ENCODE results near the gene ALKBH6. TPM values are rescaled to one million over a fixed set of nuclear protein-coding genes. Genes with fewer than 3 reads are reported as not detected.

The ALKBH6 gene
- total RNA-seq, 4 donors from 2014 or later, result 21.1 to 33.2 (median 24.9) TPM

GRCh38 chr19:36028313-36029041, 14.5 kb upstream of the ALKBH6 start:
- Histone ChIP-seq H3K27ac (no peak overlapping the region), H3K36me3 (peaks cover 12% of the 10 kb centered on the region), H3K4me1 (peaks cover 12% of the 10 kb centered on the region), H3K9me3 (no peaks in the 10 kb centered on the region), H3K27me3 (no peaks in the 10 kb centered on the region), H3K4me3 (no peak overlapping the region)
- TF ChIP-seq POLR2AphosphoS5 (IDR thresholded peaks at IDR 0.05) (no peak), EP300 (IDR thresholded peaks at IDR 0.05) (no peak), CTCF (IDR thresholded peaks at IDR 0.05) (no peak), POLR2A (IDR thresholded peaks at IDR 0.05) (no peak)
- 75% methylated on average over 10 of the region's 10 CpGs for WGBS
- DNase-seq (ENCODE audit: low spot score in 2 of 2), result no peak

DNA sequence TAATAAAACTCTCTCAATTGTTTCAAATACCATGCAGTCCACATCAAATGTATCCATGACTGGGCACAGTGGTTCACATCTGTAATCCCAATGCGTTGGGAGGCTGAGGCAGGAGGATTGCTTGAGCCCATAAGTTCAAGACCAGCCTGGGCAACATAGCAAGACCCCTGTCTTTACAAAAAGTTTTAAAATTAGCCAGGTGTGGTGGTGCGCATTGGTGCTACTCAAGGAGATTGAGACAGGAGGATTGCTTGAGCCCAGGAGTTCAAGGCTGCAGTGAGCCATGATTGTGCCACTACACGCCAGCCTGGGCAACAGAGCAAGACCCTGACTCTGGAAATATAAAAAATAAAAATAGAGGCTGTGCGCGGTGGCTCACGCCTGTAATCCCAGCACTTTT, 13.7 kb upstream of the ALKBH6 start:
- no peak overlapping the region for H3K27ac ChIP-seq
- 96% methylated on average over 6 of the region's 6 CpGs for WGBS
- no peaks in the 10 kb centered on the region for H3K9me3 ChIP-seq
- H3K4me1 ChIP-seq, result peaks cover 8% of the 10 kb centered on the region
- TF ChIP-seq POLR2AphosphoS5 (IDR thresholded peaks at IDR 0.05) (no peak), EP300 (IDR thresholded peaks at IDR 0.05) (no peak), POLR2A (IDR thresholded peaks at IDR 0.05) (no peak), CTCF (IDR thresholded peaks at IDR 0.05) (no peak)
- peaks cover 16% of the 10 kb centered on the region for H3K36me3 ChIP-seq
- H3K4me3 ChIP-seq, result no peak overlapping the region
- H3K27me3 ChIP-seq, result no peaks in the 10 kb centered on the region
- no peak for DNase-seq (ENCODE audit: low spot score in 2 of 2)

- TF ChIP-seq POLR2AphosphoS5 (IDR thresholded peaks at IDR 0.05) (no peak), POLR2A (IDR thresholded peaks at IDR 0.05) (no peak), CTCF (IDR thresholded peaks at IDR 0.05) (no peak), EP300 (IDR thresholded peaks at IDR 0.05) (no peak)
- WGBS, result 95% methylated on average over 49 of the region's 49 CpGs
- Histone ChIP-seq H3K9me3 (no peaks in the 10 kb centered on the region), H3K36me3 (peaks cover 25% of the 10 kb centered on the region), H3K27ac (no peak overlapping the region), H3K4me1 (no peaks in the 10 kb centered on the region), H3K4me3 (no peak overlapping the region), H3K27me3 (no peaks in the 10 kb centered on the region)
- no peak for DNase-seq (ENCODE audit: low spot score in 2 of 2)
These were observed 12.3 kb upstream of the ALKBH6 start for GRCh38 chr19:36026091-36026876.

- WGBS, result 81% methylated on average over 1 of the region's 1 CpG
- no peak overlapping the region for H3K27ac ChIP-seq
- no peak for DNase-seq (ENCODE audit: low spot score in 2 of 2)
- no peaks in the 10 kb centered on the region for H3K27me3 ChIP-seq
- no peak for TF ChIP-seq POLR2AphosphoS5 (IDR thresholded peaks at IDR 0.05)
- no peak for TF ChIP-seq CTCF (IDR thresholded peaks at IDR 0.05)
- no peak for TF ChIP-seq POLR2A (IDR thresholded peaks at IDR 0.05)
- TF ChIP-seq EP300 (IDR thresholded peaks at IDR 0.05), result no peak
- no peaks in the 10 kb centered on the region for H3K9me3 ChIP-seq
- H3K36me3 ChIP-seq, result peaks cover 32% of the 10 kb centered on the region
- H3K4me1 ChIP-seq, result no peaks in the 10 kb centered on the region
- H3K4me3 ChIP-seq, result no peak overlapping the region
These were observed 11.5 kb upstream of the ALKBH6 start for GRCh38 chr19:36025541-36025940.

DNA sequence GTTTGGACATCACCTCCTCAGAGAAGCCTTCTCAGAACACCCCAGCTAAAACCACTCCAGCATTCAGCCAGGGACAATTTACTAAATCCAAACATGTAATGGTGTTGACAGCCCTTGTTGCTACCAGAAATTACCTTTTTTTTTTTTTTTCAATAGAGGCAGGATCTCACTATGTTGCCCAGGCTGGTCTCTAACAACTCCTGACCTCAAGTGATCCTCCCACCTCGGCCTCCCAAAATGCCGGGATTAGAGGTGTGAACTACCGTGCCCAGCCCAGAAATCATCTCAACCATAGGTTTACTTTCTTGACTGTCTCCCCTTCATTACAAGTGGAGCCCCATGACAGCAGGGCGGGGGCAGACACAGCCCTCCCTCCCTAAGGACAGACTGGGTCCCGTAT, 9.4 kb upstream of the ALKBH6 start:
- WGBS, result 94% methylated on average over 5 of the region's 5 CpGs
- no peak for DNase-seq (ENCODE audit: low spot score in 2 of 2)

More for the DNA sequence above, 9.4 kb upstream of the ALKBH6 start:
- H3K36me3 ChIP-seq, result peaks cover 33% of the 10 kb centered on the region
- H3K4me3 ChIP-seq, result no peak overlapping the region
- no peaks in the 10 kb centered on the region for H3K9me3 ChIP-seq
- H3K27ac ChIP-seq, result no peak overlapping the region
- H3K27me3 ChIP-seq, result no peaks in the 10 kb centered on the region
- H3K4me1 ChIP-seq, result no peaks in the 10 kb centered on the region
- no peak for TF ChIP-seq POLR2A (IDR thresholded peaks at IDR 0.05)
- TF ChIP-seq POLR2AphosphoS5 (IDR thresholded peaks at IDR 0.05), result no peak
- TF ChIP-seq CTCF (IDR thresholded peaks at IDR 0.05), result no peak
- TF ChIP-seq EP300 (IDR thresholded peaks at IDR 0.05), result no peak
